Endothelial cell of umbilical vein (primary cell): ENCODE measurements around the gene CDX2. TPM values are rescaled to one million over a fixed set of nuclear protein-coding genes. Genes with fewer than 3 reads are reported as not detected.

Experiments used
- BruUV-seq: library from RNA; stranded (reverse); fragments of 400-500 nt; replicated peaks from 2 replicates; lab custom pipeline; 2021; lab: Mats Ljungman, UMichigan
- CTCF ChIA-PET: fragments of 300-600, 350-600 bp; sonication (Branson Sonifier 250); formaldehyde crosslinking; loops from one replicate; lab custom pipeline; 2021; ENCODE audit warnings: antibody characterized with exemption, inconsistent platforms; lab: Charles Lee
- POLR2A ChIA-PET: fragments of 300-600, 350-600 bp; sonication (Branson Sonifier 250); formaldehyde crosslinking; loops from one replicate; lab custom pipeline; 2021; ENCODE audit warnings: antibody characterized with exemption, inconsistent platforms; lab: Charles Lee
- DNase-seq: peaks from one replicate; pipeline ENCODE4 v3.0.0-alpha.2; 2011; ENCODE audit warnings: low read depth, low spot score
- FAIRE-seq: peaks from 2 replicates; lab custom pipeline; 2011; peaks lifted over from hg19 to GRCh38; lab: Jason Lieb, UNC
- H2AFZ ChIP-seq: 2 replicates; pipeline ENCODE4 v1.6.0; 2012; ENCODE audit warnings: low read depth, low read length, control low read depth, inconsistent platforms
- H3K27ac ChIP-seq: 2 replicates; pipeline ENCODE4 v1.5.1; 2011; ENCODE audit warnings: low read depth, mild to moderate bottlenecking, control low read depth, low read length, moderate library complexity; ENCODE audit not compliant: insufficient read depth
- H3K27me3 ChIP-seq, 2 experiments: 2 replicates each; pipeline versions ENCODE4 v1.6.0 to v1.6.1; 2011; ENCODE audit warnings: low read length in 2 of 2, mixed read lengths in 1 of 2; ENCODE audit not compliant: control insufficient read depth in 2 of 2, insufficient read depth in 2 of 2
- H3K36me3 ChIP-seq, 2 experiments: 2 replicates in 1 of 2; 3 replicates in 1 of 2; pipeline ENCODE4 v1.5.1; 2011; ENCODE audit warnings: low read length in 2 of 2, mild to moderate bottlenecking in 1 of 2, moderate library complexity in 1 of 2; ENCODE audit not compliant: control insufficient read depth in 2 of 2, insufficient read depth in 2 of 2; ENCODE audit errors: extremely low read depth in 1 of 2
- H3K4me1 ChIP-seq: 3 replicates; pipeline ENCODE4 v1.5.1; 2011; ENCODE audit warnings: mild to moderate bottlenecking, low read length; ENCODE audit not compliant: control insufficient read depth, insufficient read depth; ENCODE audit errors: extremely low read depth
- H3K4me2 ChIP-seq: 2 replicates; pipeline ENCODE4 v1.6.1; 2011; ENCODE audit warnings: low read length, control low read depth, mixed read lengths; ENCODE audit not compliant: insufficient read depth
- H3K4me3 ChIP-seq, 3 experiments: fragments of 200-600 bp in 1 of 3; sonication (generic), shearing (Covaris generic) in 1 of 3; replicated peaks in 1 of 3; 2 replicates each; pipeline ENCODE4 v1.5.1; 2011 to 2016; ENCODE audit warnings: control low read depth in 3 of 3, low read length in 3 of 3, mild to moderate bottlenecking in 2 of 3, inconsistent platforms in 1 of 3, low read depth in 1 of 3, moderate library complexity in 1 of 3; ENCODE audit not compliant: insufficient read depth in 1 of 3
- H3K79me2 ChIP-seq: 2 replicates; pipeline ENCODE4 v1.6.0; 2012; ENCODE audit warnings: low read length, inconsistent platforms; ENCODE audit not compliant: control insufficient read depth, insufficient read depth
- H3K9ac ChIP-seq: replicated peaks from 2 replicates; pipeline ENCODE3; 2011; ENCODE audit warnings: low read length, control low read depth; ENCODE audit not compliant: insufficient read depth; ENCODE audit errors: extremely low read depth
- H3K9me1 ChIP-seq: replicated peaks from 3 replicates; pipeline ENCODE4 v1.6.0; 2011; ENCODE audit warnings: mild to moderate bottlenecking, low read length; ENCODE audit not compliant: control insufficient read depth, insufficient read depth; ENCODE audit errors: extremely low read depth
- H3K9me3 ChIP-seq: replicated peaks from 2 replicates; pipeline ENCODE4 v1.5.1; 2012; ENCODE audit warnings: low read length, inconsistent platforms; ENCODE audit not compliant: control insufficient read depth, insufficient read depth
- H4K20me1 ChIP-seq: replicated peaks from 2 replicates; pipeline ENCODE3; 2011; ENCODE audit warnings: mild to moderate bottlenecking, low read length; ENCODE audit not compliant: control insufficient read depth, insufficient read depth; ENCODE audit errors: extremely low read depth
- CTCF ChIP-seq, 2 donors: IDR thresholded peaks; 1 replicate in 1 of 2; 2 replicates in 1 of 2; pipeline ENCODE4 v1.5.1; 2011; ENCODE audit warnings: low read length in 2 of 2, mild to moderate bottlenecking in 2 of 2, moderate library complexity in 2 of 2, control low read depth in 1 of 2, inconsistent platforms in 1 of 2, low read depth in 1 of 2; ENCODE audit not compliant: insufficient read depth in 1 of 2; ENCODE audit errors: extremely low read depth in 1 of 2
- EZH2 ChIP-seq: IDR thresholded peaks from 2 replicates; pipeline ENCODE4 v1.6.1; 2012; ENCODE audit warnings: borderline replicate concordance, low read depth, mild to moderate bottlenecking, moderate library complexity, low read length, inconsistent platforms; ENCODE audit not compliant: severe bottlenecking
- FOS ChIP-seq: IDR thresholded peaks from 2 replicates; pipeline ENCODE4 v1.6.1; 2011; ENCODE audit warnings: mild to moderate bottlenecking, low read length, moderate library complexity, borderline replicate concordance; ENCODE audit not compliant: insufficient read depth
- GATA2 ChIP-seq: IDR thresholded peaks from 2 replicates; pipeline ENCODE4 v1.7.0; 2011; ENCODE audit warnings: low read depth, mild to moderate bottlenecking, moderate library complexity, mixed read lengths, low read length; ENCODE audit not compliant: insufficient read length, insufficient read depth
- JUN ChIP-seq: IDR thresholded peaks from 2 replicates; pipeline ENCODE4 v1.6.1; 2011; ENCODE audit warnings: borderline replicate concordance, low read depth; ENCODE audit not compliant: insufficient read length, insufficient read depth
- MAX ChIP-seq: IDR thresholded peaks from 2 replicates; pipeline ENCODE4 v1.6.1; 2011; ENCODE audit not compliant: insufficient read depth, insufficient read length
- MYC ChIP-seq: IDR thresholded peaks from one replicate; pipeline ENCODE4 v1.6.1; 2011; ENCODE audit warnings: mild to moderate bottlenecking, low read depth, low read length
- POLR2A ChIP-seq: IDR thresholded peaks from 2 replicates; pipeline ENCODE4 v1.6.1; 2012; ENCODE audit warnings: low read depth, mild to moderate bottlenecking, control low read depth, low read length
- dilution Hi-C: fragments of 300-500 bp; cut with MboI; formaldehyde crosslinking; loops from one replicate; pipeline ENCODE4 v1.15.0; 2019; ENCODE audit warnings: low sequenced_read_pairs; ENCODE audit not compliant: extremely low pct_ligation_motif_present
- intact Hi-C: fragments of 100-400 bp; cut with micrococcal nuclease; formaldehyde crosslinking; loops from one replicate; pipeline ENCODE4 v1.10.0; 2022
- polyA plus RNA-seq, 4 experiments: library from polyadenylated mRNA; depleted of rRNA in 3 of 4; stranded (reverse) in 3 of 4; unstranded in 1 of 4; fragments of >200 nt; gene quantifications; 2 replicates each; pipeline versions ENCODE4 v1.2.1 to v1.2.3, GENCODE V29; 2011 to 2012; ENCODE audit warnings: missing spikeins in 1 of 4
- total RNA-seq: library from RNA; stranded (reverse); gene quantifications from 2 replicates; pipeline ENCODE4 v1.2.3, GENCODE V29; 2021

The CDX2 gene
- total and polyA plus RNA-seq, 2 donors (not counting 3 experiments of a cell fraction or from before 2014, with no cell fraction given): not detected

- H3K4me1 ChIP-seq: no peaks in the 10 kb centered on the region
- no peaks in the 10 kb centered on the region for H3K9me3 ChIP-seq
- H3K9ac ChIP-seq: no peak overlapping the region
- H3K27ac ChIP-seq: no peak overlapping the region
- H3K4me3 ChIP-seq: no peak overlapping the region
- intact Hi-C loops: loop anchor here (10.0 kb wide), 1 partner anchor 998 kb away; no protein-coding TSS in a partner anchor
- TF ChIP-seq EZH2 (no peak), POLR2A (no peak), MAX (no peak), MYC (no peak), JUN (no peak), FOS (no peak), CTCF (IDR thresholded peaks at IDR 0.05; ENCODE audit: extremely low read depth in 1 of 2, insufficient read depth in 1 of 2, low read depth in 1 of 2, low read length in 2 of 2) (no peak), GATA2 (no peak)
- H3K9me1 ChIP-seq: no peaks in the 10 kb centered on the region
- DNase-seq (no peak), FAIRE-seq (no peak)
- dilution Hi-C loops: no loop called here
- H4K20me1 ChIP-seq: no peaks in the 10 kb centered on the region
- ChIA-PET CTCF (interaction anchor here (0.7 to 9.6 kb wide), 5 partner anchors 28 to 622 kb away, joined by 3 to 207 read pairs (median 25); no protein-coding TSS in a partner anchor), POLR2A (no interaction called here)
- H3K27me3 ChIP-seq: peaks cover 51 to 57% of the 10 kb centered on the region in 2 experiments
- BruUV-seq: no TSS peak
- no peaks in the 10 kb centered on the region for H3K36me3 ChIP-seq
- no peaks in the 10 kb centered on the region for H3K79me2 ChIP-seq
- H2AFZ ChIP-seq: no peak overlapping the region
- H3K4me2 ChIP-seq: no peak overlapping the region
Observed at GRCh38 chr13:27982361-27982760, 13.2 kb upstream of the CDX2 start.
